HEK293 (cell line): ENCODE measurements around the gene STRN.

Experiments
- FEZF1 ChIP-seq: fragments of 450-650 bp; formaldehyde crosslinking; IDR thresholded peaks from 2 replicates; pipeline ENCODE4 v1.5.1; 2016; ENCODE audit warnings: missing biosample characterization, missing genetic modification characterization
- IKZF3 ChIP-seq: fragments of 450-650 bp; IDR thresholded peaks from 2 replicates; pipeline ENCODE4 v1.5.0; 2018; ENCODE audit warnings: missing biosample characterization, mild to moderate bottlenecking, missing genetic modification characterization, moderate library complexity
- KLF16 ChIP-seq: fragments of 450-650 bp; formaldehyde crosslinking; IDR thresholded peaks from 2 replicates; pipeline ENCODE4 v1.5.1; 2017; ENCODE audit warnings: missing biosample characterization, missing genetic modification characterization
- MZF1 ChIP-seq: fragments of 450-650 bp; formaldehyde crosslinking; IDR thresholded peaks from 2 replicates; pipeline ENCODE4 v1.5.1; 2017; ENCODE audit warnings: missing biosample characterization, missing genetic modification characterization, borderline replicate concordance
- RBAK ChIP-seq: fragments of 450-650 bp; formaldehyde crosslinking; IDR thresholded peaks from 2 replicates; pipeline ENCODE4 v1.5.1; 2016; ENCODE audit warnings: missing biosample characterization, missing genetic modification characterization
- TCF7L2 ChIP-seq: IDR thresholded peaks from 2 replicates; pipeline ENCODE4 v1.6.1; 2011; ENCODE audit warnings: low read depth, mild to moderate bottlenecking, inconsistent platforms, low read length, moderate library complexity, borderline replicate concordance
- YY1 ChIP-seq: fragments of 450-650 bp; formaldehyde crosslinking; IDR thresholded peaks from 2 replicates; pipeline ENCODE4 v1.5.1; 2018; ENCODE audit warnings: missing biosample characterization, missing genetic modification characterization
- ZBTB48 ChIP-seq: fragments of 450-650 bp; formaldehyde crosslinking; IDR thresholded peaks from 2 replicates; pipeline ENCODE4 v1.5.1; 2016; ENCODE audit warnings: missing biosample characterization, missing genetic modification characterization
- ZEB2 ChIP-seq: fragments of 450-650 bp; formaldehyde crosslinking; IDR thresholded peaks from 2 replicates; pipeline ENCODE4 v1.5.1; 2016; ENCODE audit warnings: missing biosample characterization, missing genetic modification characterization
- ZFP69B ChIP-seq: fragments of 450-650 bp; formaldehyde crosslinking; IDR thresholded peaks from 2 replicates; pipeline ENCODE4 v1.5.1; 2016; ENCODE audit warnings: missing biosample characterization, missing genetic modification characterization
- ZNF132 ChIP-seq: fragments of 450-650 bp; formaldehyde crosslinking; IDR thresholded peaks from 2 replicates; pipeline ENCODE4 v1.5.1; 2017; ENCODE audit warnings: missing biosample characterization, missing genetic modification characterization, borderline replicate concordance
- ZNF133 ChIP-seq: fragments of 450-650 bp; formaldehyde crosslinking; IDR thresholded peaks from 2 replicates; pipeline ENCODE4 v1.5.1; 2016; ENCODE audit warnings: missing biosample characterization, missing genetic modification characterization
- ZNF175 ChIP-seq: fragments of 450-650 bp; formaldehyde crosslinking; IDR thresholded peaks from 2 replicates; pipeline ENCODE4 v1.5.1; 2016; ENCODE audit warnings: missing biosample characterization, missing genetic modification characterization
- ZNF184 ChIP-seq: fragments of 450-650 bp; IDR thresholded peaks from 2 replicates; pipeline ENCODE4 v1.5.1; 2018; ENCODE audit warnings: missing biosample characterization, mild to moderate bottlenecking, missing genetic modification characterization
- ZNF19 ChIP-seq: fragments of 450-650 bp; formaldehyde crosslinking; IDR thresholded peaks from 2 replicates; pipeline ENCODE4; 2016; ENCODE audit warnings: missing biosample characterization, missing genetic modification characterization, low read depth
- ZNF239 ChIP-seq: fragments of 450-650 bp; formaldehyde crosslinking; IDR thresholded peaks from 2 replicates; pipeline ENCODE4 v1.5.1; 2016; ENCODE audit warnings: missing biosample characterization, missing genetic modification characterization
- ZNF292 ChIP-seq: fragments of 450-650 bp; formaldehyde crosslinking; IDR thresholded peaks from 2 replicates; pipeline ENCODE4 v1.5.1; 2016; ENCODE audit warnings: low read depth, missing biosample characterization, missing genetic modification characterization, borderline replicate concordance
- ZNF341 ChIP-seq: fragments of 450-650 bp; formaldehyde crosslinking; IDR thresholded peaks from 2 replicates; pipeline ENCODE4; 2016; ENCODE audit warnings: low read depth, missing biosample characterization, missing genetic modification characterization
- ZNF366 ChIP-seq: fragments of 450-650 bp; formaldehyde crosslinking; conservative IDR thresholded peaks from 2 replicates; pipeline ENCODE4 v1.5.1; 2016; ENCODE audit warnings: missing biosample characterization, missing genetic modification characterization
- ZNF37A ChIP-seq: fragments of 450-650 bp; IDR thresholded peaks from 2 replicates; pipeline ENCODE4 v1.5.1; 2018; ENCODE audit warnings: missing biosample characterization, missing genetic modification characterization
- ZNF610 ChIP-seq: fragments of 450-650 bp; formaldehyde crosslinking; IDR thresholded peaks from 2 replicates; pipeline ENCODE4 v1.5.1; 2016; ENCODE audit warnings: missing biosample characterization, missing genetic modification characterization, borderline replicate concordance
- ZNF677 ChIP-seq: fragments of 450-650 bp; IDR thresholded peaks from 2 replicates; pipeline ENCODE4 v1.5.0; 2018; ENCODE audit warnings: missing biosample characterization, mild to moderate bottlenecking, missing genetic modification characterization, moderate library complexity
- ZNF768 ChIP-seq: fragments of 450-650 bp; formaldehyde crosslinking; IDR thresholded peaks from 2 replicates; pipeline ENCODE4 v1.5.1; 2018; ENCODE audit warnings: missing biosample characterization, mild to moderate bottlenecking, missing genetic modification characterization
- ZNF777 ChIP-seq: fragments of 450-650 bp; formaldehyde crosslinking; IDR thresholded peaks from 2 replicates; pipeline ENCODE4 v1.5.1; 2017; ENCODE audit warnings: missing biosample characterization, missing genetic modification characterization, borderline replicate concordance
- ZSCAN5A ChIP-seq: fragments of 450-650 bp; formaldehyde crosslinking; IDR thresholded peaks from 2 replicates; pipeline ENCODE4 v1.5.1; 2016; ENCODE audit warnings: missing biosample characterization, missing genetic modification characterization
- TF ChIP-seq, protein P1 (sequence below): fragments of 450-650 bp; formaldehyde crosslinking; IDR thresholded peaks from 2 replicates; pipeline ENCODE4 v1.5.1; 2017; ENCODE audit warnings: missing biosample characterization, missing genetic modification characterization
- TF ChIP-seq, protein P2 (sequence below): fragments of 450-650 bp; formaldehyde crosslinking; IDR thresholded peaks from 2 replicates; pipeline ENCODE4 v1.5.1; 2017; ENCODE audit warnings: missing biosample characterization, missing genetic modification characterization
- TF ChIP-seq, protein P3 (sequence below): fragments of 450-650 bp; IDR thresholded peaks from 2 replicates; pipeline ENCODE4 v1.5.1; 2018; ENCODE audit warnings: missing biosample characterization, missing genetic modification characterization
- TF ChIP-seq, protein P4 (sequence below): fragments of 450-650 bp; formaldehyde crosslinking; IDR thresholded peaks from 2 replicates; pipeline ENCODE4 v1.5.1; 2016; ENCODE audit warnings: missing biosample characterization, missing genetic modification characterization
- TF ChIP-seq, protein P5 (sequence below): fragments of 450-650 bp; formaldehyde crosslinking; IDR thresholded peaks from 2 replicates; pipeline ENCODE4 v1.5.1; 2016; ENCODE audit warnings: missing biosample characterization, missing genetic modification characterization

Gene STRN

DNA sequence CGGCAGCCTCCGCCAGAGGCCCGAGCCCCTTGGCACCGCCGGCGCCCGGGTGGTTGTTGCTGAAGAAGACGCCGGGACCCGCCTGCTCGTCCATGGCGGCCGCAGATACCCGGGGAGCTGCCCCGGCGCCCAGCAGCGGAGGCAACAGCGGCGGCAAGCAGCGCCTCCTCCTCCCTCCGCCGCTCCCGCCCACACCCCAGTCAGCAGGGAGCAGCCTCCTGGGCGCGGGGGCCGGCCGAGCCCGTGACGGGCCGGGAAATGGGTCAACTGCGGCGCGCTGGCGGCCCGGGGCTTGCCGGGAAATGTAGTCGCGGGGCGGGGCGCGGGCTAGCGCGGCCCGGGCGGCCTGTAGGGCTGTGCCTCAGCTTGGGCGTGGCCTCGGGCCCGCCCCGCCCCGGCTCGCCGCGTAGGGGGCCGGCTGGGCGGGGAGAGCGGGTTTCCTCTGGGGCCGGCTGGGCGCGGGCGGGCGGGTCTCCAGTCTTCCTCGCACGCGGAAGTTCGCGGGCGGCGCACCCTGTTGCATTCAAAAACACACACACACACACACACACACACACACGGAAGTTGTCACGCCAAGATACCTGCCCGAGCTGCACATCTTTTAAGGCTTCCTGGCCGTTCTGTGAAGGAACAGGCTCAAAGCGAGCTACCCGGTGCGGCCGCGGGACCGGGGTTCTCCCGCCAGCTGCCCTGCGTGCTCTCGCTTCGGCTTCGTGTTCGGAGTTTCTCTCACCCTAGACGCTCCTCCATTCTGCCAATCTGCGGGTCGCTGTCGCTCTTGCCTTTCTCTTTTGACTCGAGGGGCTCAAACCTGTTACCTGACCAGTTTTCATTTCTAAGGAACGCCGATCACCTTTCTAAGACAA lies at the start of gene STRN (continued):
- TF ChIP-seq, protein P1, sequence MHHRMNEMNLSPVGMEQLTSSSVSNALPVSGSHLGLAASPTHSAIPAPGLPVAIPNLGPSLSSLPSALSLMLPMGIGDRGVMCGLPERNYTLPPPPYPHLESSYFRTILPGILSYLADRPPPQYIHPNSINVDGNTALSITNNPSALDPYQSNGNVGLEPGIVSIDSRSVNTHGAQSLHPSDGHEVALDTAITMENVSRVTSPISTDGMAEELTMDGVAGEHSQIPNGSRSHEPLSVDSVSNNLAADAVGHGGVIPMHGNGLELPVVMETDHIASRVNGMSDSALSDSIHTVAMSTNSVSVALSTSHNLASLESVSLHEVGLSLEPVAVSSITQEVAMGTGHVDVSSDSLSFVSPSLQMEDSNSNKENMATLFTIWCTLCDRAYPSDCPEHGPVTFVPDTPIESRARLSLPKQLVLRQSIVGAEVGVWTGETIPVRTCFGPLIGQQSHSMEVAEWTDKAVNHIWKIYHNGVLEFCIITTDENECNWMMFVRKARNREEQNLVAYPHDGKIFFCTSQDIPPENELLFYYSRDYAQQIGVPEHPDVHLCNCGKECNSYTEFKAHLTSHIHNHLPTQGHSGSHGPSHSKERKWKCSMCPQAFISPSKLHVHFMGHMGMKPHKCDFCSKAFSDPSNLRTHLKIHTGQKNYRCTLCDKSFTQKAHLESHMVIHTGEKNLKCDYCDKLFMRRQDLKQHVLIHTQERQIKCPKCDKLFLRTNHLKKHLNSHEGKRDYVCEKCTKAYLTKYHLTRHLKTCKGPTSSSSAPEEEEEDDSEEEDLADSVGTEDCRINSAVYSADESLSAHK (tag by site-specific recombination), result no peak
- TF ChIP-seq, protein P2, sequence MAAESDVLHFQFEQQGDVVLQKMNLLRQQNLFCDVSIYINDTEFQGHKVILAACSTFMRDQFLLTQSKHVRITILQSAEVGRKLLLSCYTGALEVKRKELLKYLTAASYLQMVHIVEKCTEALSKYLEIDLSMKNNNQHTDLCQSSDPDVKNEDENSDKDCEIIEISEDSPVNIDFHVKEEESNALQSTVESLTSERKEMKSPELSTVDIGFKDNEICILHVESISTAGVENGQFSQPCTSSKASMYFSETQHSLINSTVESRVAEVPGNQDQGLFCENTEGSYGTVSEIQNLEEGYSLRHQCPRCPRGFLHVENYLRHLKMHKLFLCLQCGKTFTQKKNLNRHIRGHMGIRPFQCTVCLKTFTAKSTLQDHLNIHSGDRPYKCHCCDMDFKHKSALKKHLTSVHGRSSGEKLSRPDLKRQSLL, result no peak
- TF ChIP-seq ZEB2 (tag by site-specific recombination) (no peak), FEZF1 (tag by site-specific recombination) (no peak), ZNF175 (tag by site-specific recombination) (no peak), IKZF3 (tag by site-specific recombination) (no peak), ZBTB48 (tag by site-specific recombination) (no peak), ZNF37A (tag by site-specific recombination) (no peak), ZNF239 (tag by site-specific recombination) (no peak), ZNF366 (peak; percentile 36; the same call in 1 of the 2 replicates), TCF7L2 (no peak), ZNF132 (no peak), ZNF292 (no peak), RBAK (tag by site-specific recombination) (no peak), ZFP69B (tag by site-specific recombination) (peak; percentile 33; the same call in 1 of the 2 replicates), ZNF677 (tag by site-specific recombination) (no peak), ZNF768 (no peak), ZNF610 (tag by site-specific recombination) (no peak), ZNF19 (tag by site-specific recombination) (no peak), KLF16 (no peak), ZNF133 (tag by site-specific recombination) (no peak), ZSCAN5A (no peak), ZNF341 (tag by site-specific recombination) (peak; percentile 81), MZF1 (tag by site-specific recombination) (no peak), ZNF777 (tag by site-specific recombination) (peak; percentile 31; the same call in 1 of the 2 replicates), YY1 (tag by site-specific recombination) (peak; percentile 41; the same call in 1 of the 2 replicates), ZNF184 (tag by site-specific recombination) (no peak)
- TF ChIP-seq, protein P3, sequence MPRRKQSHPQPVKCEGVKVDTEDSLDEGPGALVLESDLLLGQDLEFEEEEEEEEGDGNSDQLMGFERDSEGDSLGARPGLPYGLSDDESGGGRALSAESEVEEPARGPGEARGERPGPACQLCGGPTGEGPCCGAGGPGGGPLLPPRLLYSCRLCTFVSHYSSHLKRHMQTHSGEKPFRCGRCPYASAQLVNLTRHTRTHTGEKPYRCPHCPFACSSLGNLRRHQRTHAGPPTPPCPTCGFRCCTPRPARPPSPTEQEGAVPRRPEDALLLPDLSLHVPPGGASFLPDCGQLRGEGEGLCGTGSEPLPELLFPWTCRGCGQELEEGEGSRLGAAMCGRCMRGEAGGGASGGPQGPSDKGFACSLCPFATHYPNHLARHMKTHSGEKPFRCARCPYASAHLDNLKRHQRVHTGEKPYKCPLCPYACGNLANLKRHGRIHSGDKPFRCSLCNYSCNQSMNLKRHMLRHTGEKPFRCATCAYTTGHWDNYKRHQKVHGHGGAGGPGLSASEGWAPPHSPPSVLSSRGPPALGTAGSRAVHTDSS (tag by site-specific recombination), result no peak
- TF ChIP-seq, protein P4, sequence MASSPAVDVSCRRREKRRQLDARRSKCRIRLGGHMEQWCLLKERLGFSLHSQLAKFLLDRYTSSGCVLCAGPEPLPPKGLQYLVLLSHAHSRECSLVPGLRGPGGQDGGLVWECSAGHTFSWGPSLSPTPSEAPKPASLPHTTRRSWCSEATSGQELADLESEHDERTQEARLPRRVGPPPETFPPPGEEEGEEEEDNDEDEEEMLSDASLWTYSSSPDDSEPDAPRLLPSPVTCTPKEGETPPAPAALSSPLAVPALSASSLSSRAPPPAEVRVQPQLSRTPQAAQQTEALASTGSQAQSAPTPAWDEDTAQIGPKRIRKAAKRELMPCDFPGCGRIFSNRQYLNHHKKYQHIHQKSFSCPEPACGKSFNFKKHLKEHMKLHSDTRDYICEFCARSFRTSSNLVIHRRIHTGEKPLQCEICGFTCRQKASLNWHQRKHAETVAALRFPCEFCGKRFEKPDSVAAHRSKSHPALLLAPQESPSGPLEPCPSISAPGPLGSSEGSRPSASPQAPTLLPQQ (tag by site-specific recombination), result 0 out of 2 replicates have a peak, but pooled peaks have one; percentile 31
- TF ChIP-seq, protein P5, sequence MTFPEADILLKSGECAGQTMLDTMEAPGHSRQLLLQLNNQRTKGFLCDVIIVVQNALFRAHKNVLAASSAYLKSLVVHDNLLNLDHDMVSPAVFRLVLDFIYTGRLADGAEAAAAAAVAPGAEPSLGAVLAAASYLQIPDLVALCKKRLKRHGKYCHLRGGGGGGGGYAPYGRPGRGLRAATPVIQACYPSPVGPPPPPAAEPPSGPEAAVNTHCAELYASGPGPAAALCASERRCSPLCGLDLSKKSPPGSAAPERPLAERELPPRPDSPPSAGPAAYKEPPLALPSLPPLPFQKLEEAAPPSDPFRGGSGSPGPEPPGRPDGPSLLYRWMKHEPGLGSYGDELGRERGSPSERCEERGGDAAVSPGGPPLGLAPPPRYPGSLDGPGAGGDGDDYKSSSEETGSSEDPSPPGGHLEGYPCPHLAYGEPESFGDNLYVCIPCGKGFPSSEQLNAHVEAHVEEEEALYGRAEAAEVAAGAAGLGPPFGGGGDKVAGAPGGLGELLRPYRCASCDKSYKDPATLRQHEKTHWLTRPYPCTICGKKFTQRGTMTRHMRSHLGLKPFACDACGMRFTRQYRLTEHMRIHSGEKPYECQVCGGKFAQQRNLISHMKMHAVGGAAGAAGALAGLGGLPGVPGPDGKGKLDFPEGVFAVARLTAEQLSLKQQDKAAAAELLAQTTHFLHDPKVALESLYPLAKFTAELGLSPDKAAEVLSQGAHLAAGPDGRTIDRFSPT (tag by site-specific recombination), result no peak
